SK-N-DZ (cell line): Measurements from ENCODE around the gene CDHR2. TPM values are rescaled to one million over a fixed set of nuclear protein-coding genes. Genes with fewer than 3 reads are reported as not detected.

Source experiments
- DNase-seq: peaks from one replicate; pipeline ENCODE4 v3.0.0-alpha.2; 2015; ENCODE audit warnings: low spot score
- polyA plus RNA-seq, 2 experiments: library from polyadenylated mRNA; depleted of rRNA; stranded (reverse); fragments of >200 nt; gene quantifications; 2 replicates each; pipeline ENCODE4 v1.2.3, GENCODE V29; 2014

Gene CDHR2
- polyA plus RNA-seq (2014; cell fraction: cytosol; rRNA removed) = 0.24 and 0.45 TPM in 2 replicates
- polyA plus RNA-seq (2014; cell fraction: nucleus; rRNA removed) = 0.33 and 1.3 TPM in 2 replicates

GRCh38 chr5:176548967-176549444 lies at the start of gene CDHR2:
TSS of gene CDHR2 (plus strand) at chr5:176549342. CDS start at chr5:176565353, 16,011 bp downstream.
- DNase-seq = no peak

GRCh38 chr5:176500511-176500910 lies 48.6 kb upstream of the CDHR2 start:
- no peak for DNase-seq

- no peak for DNase-seq
Measured at GRCh38 chr5:176501333-176501732, 47.8 kb upstream of the CDHR2 start.

- no peak for DNase-seq
Measured at GRCh38 chr5:176503496-176503895, 45.6 kb upstream of the CDHR2 start.

- no peak for DNase-seq
Measured at GRCh38 chr5:176507911-176508310, 41.2 kb upstream of the CDHR2 start.

- DNase-seq = no peak
Measured at GRCh38 chr5:176508603-176509002, 40.5 kb upstream of the CDHR2 start.

- no peak for DNase-seq
Measured at GRCh38 chr5:176513788-176514187, 35.4 kb upstream of the CDHR2 start.

- no peak for DNase-seq
Measured at GRCh38 chr5:176514244-176514950, 34.7 kb upstream of the CDHR2 start.

GRCh38 chr5:176515396-176515795 lies 33.7 kb upstream of the CDHR2 start:
- no peak for DNase-seq

GRCh38 chr5:176517053-176517661 lies 32.0 kb upstream of the CDHR2 start:
- no peak for DNase-seq

GRCh38 chr5:176519810-176520720 lies 29.1 kb upstream of the CDHR2 start:
- DNase-seq = no peak

GRCh38 chr5:176521286-176521685 lies 27.9 kb upstream of the CDHR2 start:
- no peak for DNase-seq

- DNase-seq = no peak
Measured at GRCh38 chr5:176521699-176522263, 27.4 kb upstream of the CDHR2 start.

- DNase-seq = no peak
Measured at GRCh38 chr5:176524138-176524537, 25.0 kb upstream of the CDHR2 start.

GRCh38 chr5:176524987-176525386 lies 24.2 kb upstream of the CDHR2 start:
- DNase-seq = no peak

- no peak for DNase-seq
Measured at GRCh38 chr5:176525677-176526076, 23.5 kb upstream of the CDHR2 start.

GRCh38 chr5:176526462-176526861 lies 22.7 kb upstream of the CDHR2 start:
- no peak for DNase-seq

- DNase-seq = no peak
Measured at GRCh38 chr5:176527246-176528222, 21.6 kb upstream of the CDHR2 start.

- no peak for DNase-seq
Measured at GRCh38 chr5:176528301-176528700, 20.8 kb upstream of the CDHR2 start.

GRCh38 chr5:176528761-176529115 lies 20.4 kb upstream of the CDHR2 start:
- DNase-seq = no peak
